GM12878 (cell line): ENCODE measurements around the gene ARHGDIA.
A peak's percentile ranks its signal among the peaks of the same experiment; 100 is the strongest.

Experiments
- EGR1 ChIP-seq, 2 experiments: IDR thresholded peaks; 1 replicate in 1 of 2; 2 replicates in 1 of 2; pipeline ENCODE4 v1.6.1; 2011 to 2012; ENCODE audit warnings: low read depth in 2 of 2, low read length in 2 of 2, borderline replicate concordance in 1 of 2, mild to moderate bottlenecking in 1 of 2, moderate library complexity in 1 of 2
- EZH2 ChIP-seq: IDR thresholded peaks from 2 replicates; pipeline ENCODE4 v1.6.1; 2012; ENCODE audit warnings: low read depth, mild to moderate bottlenecking, control low read depth, inconsistent platforms, low read length, borderline replicate concordance; ENCODE audit not compliant: control insufficient read depth
- GATAD2B ChIP-seq: fragments of 450-650 bp; conservative IDR thresholded peaks from 2 replicates; pipeline ENCODE4 v1.6.1; 2017; ENCODE audit warnings: low read depth, mild to moderate bottlenecking, moderate library complexity
- HDAC2 ChIP-seq: fragments of 200-600 bp; sonication (generic); IDR thresholded peaks from 2 replicates; pipeline ENCODE4 v1.6.1; 2017
- POLR2A ChIP-seq: IDR thresholded peaks from 2 replicates; pipeline ENCODE4 v1.6.1; 2011; ENCODE audit warnings: low read depth, mild to moderate bottlenecking, low read length
- SIN3A ChIP-seq: IDR thresholded peaks from 2 replicates; pipeline ENCODE4 v1.6.1; 2012; ENCODE audit warnings: low read depth, low read length, improper control_type of control experiment
- SREBF2 ChIP-seq: IDR thresholded peaks from 2 replicates; pipeline ENCODE4 v1.6.1; 2012; ENCODE audit warnings: mild to moderate bottlenecking, low read length
- ZBTB11 ChIP-seq: fragments of 450-650 bp; formaldehyde crosslinking; IDR thresholded peaks from 2 replicates; pipeline ENCODE4 v1.5.0; 2022; ENCODE audit warnings: mild to moderate bottlenecking, missing genetic modification characterization
- ZNF207 ChIP-seq: fragments of 450-650 bp; IDR thresholded peaks from 2 replicates; pipeline ENCODE4 v1.6.1; 2014; ENCODE audit warnings: antibody characterized with exemption, mild to moderate bottlenecking, borderline replicate concordance

GRCh38 chr17:81911277-81911961 lies 40.3 kb upstream of the ARHGDIA start, which contains the start of gene PCYT2:
- TF ChIP-seq POLR2A (peak; percentile 67), GATAD2B (no peak), HDAC2 (no peak), SIN3A (no peak), SREBF2 (no peak), ZNF207 (no peak), EZH2 (no peak), ZBTB11 (no peak), EGR1 (IDR thresholded peaks at IDR 0.05; ENCODE audit: borderline replicate concordance in 1 of 2, low read depth in 2 of 2, low read length in 2 of 2) (peak in 1 of 2 experiments; percentile 16; a peak in 1 of 3 replicates)
